Astrocyte (in vitro differentiated cells and primary cell): ENCODE measurements around the gene SLC25A30. TPM values are rescaled to one million over a fixed set of nuclear protein-coding genes. Genes with fewer than 3 reads are reported as not detected.
"Not testable (repeated sequence)": the region's sequence is repeated elsewhere in the genome, so short reads cannot be mapped to it uniquely, and the experiment has no call there.

Source experiments
- DNase-seq: peaks from one replicate; pipeline ENCODE4 v3.0.0-alpha.2; 2010; ENCODE audit warnings: low read depth
- FAIRE-seq: peaks from 2 replicates; lab custom pipeline; 2011; peaks lifted over from hg19 to GRCh38; lab: Jason Lieb, UNC
- H2AFZ ChIP-seq: 2 replicates; pipeline ENCODE4 v1.6.0; 2012; ENCODE audit warnings: low read depth, low read length, inconsistent platforms
- H3K27ac ChIP-seq: 2 replicates; pipeline ENCODE4 v1.5.1; 2011; ENCODE audit warnings: low read depth, low read length, inconsistent platforms
- H3K27me3 ChIP-seq: 2 replicates; pipeline ENCODE4 v1.6.0; 2011; ENCODE audit warnings: low read length, inconsistent platforms; ENCODE audit not compliant: insufficient read depth
- H3K36me3 ChIP-seq: 2 replicates; pipeline ENCODE4 v1.5.1; 2011; ENCODE audit warnings: low read length, inconsistent platforms; ENCODE audit not compliant: insufficient read depth
- H3K4me1 ChIP-seq: 2 replicates; pipeline ENCODE4 v1.5.1; 2011; ENCODE audit warnings: low read length, inconsistent platforms; ENCODE audit not compliant: insufficient read depth
- H3K4me2 ChIP-seq: 2 replicates; pipeline ENCODE4 v1.6.0; 2012; ENCODE audit warnings: low read length, inconsistent platforms
- H3K4me3 ChIP-seq: 2 replicates; pipeline ENCODE4 v1.5.1; 2011; ENCODE audit warnings: low read depth, mild to moderate bottlenecking, low read length, inconsistent platforms; ENCODE audit not compliant: insufficient read depth
- H3K79me2 ChIP-seq: 2 replicates; pipeline ENCODE4 v1.6.0; 2012; ENCODE audit warnings: mild to moderate bottlenecking, low read length, inconsistent platforms; ENCODE audit not compliant: insufficient read depth
- H3K9ac ChIP-seq: 2 replicates; pipeline ENCODE4 v1.6.0; 2012; ENCODE audit warnings: mild to moderate bottlenecking, low read length, inconsistent platforms
- H3K9me3 ChIP-seq: 2 replicates; pipeline ENCODE4 v1.5.1; 2012; ENCODE audit warnings: low read depth, mild to moderate bottlenecking, low read length, inconsistent platforms; ENCODE audit not compliant: insufficient read depth
- H4K20me1 ChIP-seq: 2 replicates; pipeline ENCODE4 v1.6.0; 2012; ENCODE audit warnings: low read length, inconsistent platforms; ENCODE audit not compliant: insufficient read depth
- H3K27ac Mint-ChIP-seq: one replicate; pipeline ENCODE4 v1.8.0; 2021; ENCODE audit warnings: mild to moderate bottlenecking, mixed read lengths; ENCODE audit not compliant: unreplicated experiment
- H3K27me3 Mint-ChIP-seq: one replicate; pipeline ENCODE4 v1.8.0; 2021; ENCODE audit warnings: low read depth, mixed read lengths; ENCODE audit not compliant: unreplicated experiment
- H3K36me3 Mint-ChIP-seq: one replicate; pipeline ENCODE4 v1.8.0; 2021; ENCODE audit warnings: low read depth, mixed read lengths; ENCODE audit not compliant: unreplicated experiment
- H3K4me1 Mint-ChIP-seq: one replicate; pipeline ENCODE4 v1.8.0; 2021; ENCODE audit warnings: low read depth, mixed read lengths; ENCODE audit not compliant: unreplicated experiment
- H3K4me3 Mint-ChIP-seq: one replicate; pipeline ENCODE4 v1.8.0; 2021; ENCODE audit warnings: mild to moderate bottlenecking, moderate library complexity, mixed read lengths; ENCODE audit not compliant: unreplicated experiment
- H3K9me3 Mint-ChIP-seq: one replicate; pipeline ENCODE4 v1.8.0; 2021; ENCODE audit warnings: mild to moderate bottlenecking, mixed read lengths; ENCODE audit not compliant: unreplicated experiment
- EZH2 ChIP-seq: IDR thresholded peaks from 2 replicates; pipeline ENCODE4 v1.6.1; 2012; ENCODE audit warnings: mild to moderate bottlenecking, low read length, inconsistent platforms; ENCODE audit not compliant: insufficient read depth
- total RNA-seq: library from RNA; stranded (reverse); gene quantifications from 2 replicates; pipeline ENCODE4 v1.2.1, GENCODE V29; 2021
- TF ChIP-seq, protein P1 (sequence below): IDR thresholded peaks from 2 replicates; pipeline ENCODE4 v1.5.1; 2011; ENCODE audit warnings: low read depth, mild to moderate bottlenecking, inconsistent platforms, low read length, moderate library complexity; ENCODE audit not compliant: insufficient read depth

The SLC25A30 gene
- total RNA-seq, 1 donor from 2014 or later = 14.3 TPM

DNA sequence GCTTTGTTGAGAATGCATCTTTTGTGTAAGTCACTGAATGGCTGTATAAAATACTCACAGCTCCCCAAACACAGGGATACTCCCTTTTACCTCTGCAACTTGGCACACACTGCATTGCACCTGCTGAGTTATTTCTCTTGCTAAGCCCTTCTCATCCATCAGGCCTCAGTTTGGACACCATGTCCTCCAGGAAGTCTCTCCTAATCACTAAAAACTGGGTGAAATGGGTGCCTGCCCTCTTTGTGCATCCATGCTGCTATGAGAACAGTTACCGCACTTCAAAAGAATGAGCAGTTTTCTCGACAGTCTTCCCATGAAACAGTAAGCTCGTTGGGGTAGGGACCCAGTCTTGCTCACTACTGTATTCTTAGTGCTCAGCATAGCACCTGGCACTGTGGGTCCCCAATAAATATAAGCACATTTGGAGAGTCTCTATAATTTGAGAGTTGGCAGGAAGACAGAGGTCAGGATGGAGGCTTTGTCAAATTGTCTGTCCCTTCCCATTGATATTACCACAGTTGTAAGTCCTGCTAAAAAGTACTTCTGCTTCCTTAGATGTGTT lies 4.6 kb upstream of the SLC25A30 start:
- Histone ChIP-seq H3K36me3 (no peaks in the 10 kb centered on the region), H2AFZ (no peak overlapping the region), H3K9ac (no peak overlapping the region), H4K20me1 (no peaks in the 10 kb centered on the region), H3K4me2 (no peak overlapping the region), H3K4me1 (no peaks in the 10 kb centered on the region), H3K27me3 (no peaks in the 10 kb centered on the region), H3K79me2 (no peaks in the 10 kb centered on the region), H3K9me3 (no peaks in the 10 kb centered on the region), H3K27ac (no peak overlapping the region), H3K4me3 (no peak overlapping the region)
- H3K9me3 Mint-ChIP-seq = no peaks in the 10 kb centered on the region
- no peaks in the 10 kb centered on the region for H3K4me1 Mint-ChIP-seq
- no peak for DNase-seq
- no peak overlapping the region for H3K4me3 Mint-ChIP-seq
- H3K27me3 Mint-ChIP-seq = peaks cover 4% of the 10 kb centered on the region
- H3K27ac Mint-ChIP-seq = no peak overlapping the region
- FAIRE-seq = no peak
- no peaks in the 10 kb centered on the region for H3K36me3 Mint-ChIP-seq
- TF ChIP-seq EZH2 = no peak
- TF ChIP-seq, protein P1, sequence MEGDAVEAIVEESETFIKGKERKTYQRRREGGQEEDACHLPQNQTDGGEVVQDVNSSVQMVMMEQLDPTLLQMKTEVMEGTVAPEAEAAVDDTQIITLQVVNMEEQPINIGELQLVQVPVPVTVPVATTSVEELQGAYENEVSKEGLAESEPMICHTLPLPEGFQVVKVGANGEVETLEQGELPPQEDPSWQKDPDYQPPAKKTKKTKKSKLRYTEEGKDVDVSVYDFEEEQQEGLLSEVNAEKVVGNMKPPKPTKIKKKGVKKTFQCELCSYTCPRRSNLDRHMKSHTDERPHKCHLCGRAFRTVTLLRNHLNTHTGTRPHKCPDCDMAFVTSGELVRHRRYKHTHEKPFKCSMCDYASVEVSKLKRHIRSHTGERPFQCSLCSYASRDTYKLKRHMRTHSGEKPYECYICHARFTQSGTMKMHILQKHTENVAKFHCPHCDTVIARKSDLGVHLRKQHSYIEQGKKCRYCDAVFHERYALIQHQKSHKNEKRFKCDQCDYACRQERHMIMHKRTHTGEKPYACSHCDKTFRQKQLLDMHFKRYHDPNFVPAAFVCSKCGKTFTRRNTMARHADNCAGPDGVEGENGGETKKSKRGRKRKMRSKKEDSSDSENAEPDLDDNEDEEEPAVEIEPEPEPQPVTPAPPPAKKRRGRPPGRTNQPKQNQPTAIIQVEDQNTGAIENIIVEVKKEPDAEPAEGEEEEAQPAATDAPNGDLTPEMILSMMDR = no peak

DNA sequence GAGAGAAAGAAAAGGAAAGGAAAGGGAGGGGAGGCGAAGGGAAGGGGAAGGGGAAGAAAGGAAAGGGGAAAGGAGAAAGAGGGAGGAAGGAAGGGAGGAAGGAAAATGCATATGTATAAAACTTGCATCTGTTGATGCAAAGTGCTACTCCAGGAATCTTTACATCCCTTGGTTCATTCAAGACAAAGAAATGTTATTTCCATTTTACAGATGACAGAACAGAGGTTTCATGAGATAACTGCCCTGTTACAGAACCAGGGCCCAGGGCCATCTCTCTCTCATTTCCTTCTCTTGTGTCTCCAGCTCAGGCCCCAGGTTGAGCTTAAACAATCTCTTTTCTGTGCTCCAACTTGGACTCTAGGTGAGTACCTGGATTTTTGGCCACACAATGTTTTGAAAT lies 1.8 kb upstream of the SLC25A30 start:
- DNase-seq (no peak), FAIRE-seq (no peak)
- Mint-ChIP-seq H3K4me1 (peaks cover 6% of the 10 kb centered on the region), H3K4me3 (no peak overlapping the region), H3K36me3 (no peaks in the 10 kb centered on the region), H3K27ac (no peak overlapping the region), H3K27me3 (peaks cover 2% of the 10 kb centered on the region), H3K9me3 (no peaks in the 10 kb centered on the region)
- Histone ChIP-seq H3K9ac (no peak overlapping the region), H2AFZ (no peak overlapping the region), H3K27me3 (no peaks in the 10 kb centered on the region), H3K27ac (no peak overlapping the region), H3K79me2 (peaks cover 4% of the 10 kb centered on the region), H4K20me1 (no peaks in the 10 kb centered on the region), H3K36me3 (no peaks in the 10 kb centered on the region), H3K4me2 (no peak overlapping the region), H3K4me1 (peaks cover 9% of the 10 kb centered on the region), H3K4me3 (no peak overlapping the region), H3K9me3 (no peaks in the 10 kb centered on the region)
- TF ChIP-seq, protein P1 = no peak
- no peak for TF ChIP-seq EZH2

DNA sequence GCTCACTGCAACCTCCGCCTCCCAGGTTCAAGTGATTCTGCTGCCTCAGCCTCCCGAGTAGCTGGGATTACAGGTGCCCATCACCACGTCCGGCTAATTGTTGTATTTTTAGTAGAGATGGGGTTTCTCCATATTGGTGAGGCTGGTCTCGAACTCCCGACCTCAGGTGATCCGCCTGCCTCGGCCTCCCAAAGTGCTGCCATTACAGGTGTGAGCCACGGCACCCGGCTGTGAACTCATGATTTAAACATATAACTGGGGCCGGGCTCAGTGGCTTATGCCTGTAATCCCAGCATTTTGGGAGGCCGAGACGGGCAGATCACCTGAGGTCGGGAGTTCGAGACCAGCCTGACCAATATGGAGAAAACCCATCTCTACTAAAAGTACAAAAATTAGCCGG lies 1.2 kb upstream of the SLC25A30 start:
- not testable (repeated sequence) for H3K27me3 ChIP-seq

More for the DNA sequence above, 1.2 kb upstream of the SLC25A30 start:
- H3K4me1 Mint-ChIP-seq, H3K9me3 ChIP-seq, H3K36me3 Mint-ChIP-seq, H3K36me3 ChIP-seq, DNase-seq, H3K79me2 ChIP-seq, H3K9me3 Mint-ChIP-seq, H3K27ac Mint-ChIP-seq, H3K27ac ChIP-seq, H3K27me3 Mint-ChIP-seq, H4K20me1 ChIP-seq, H2AFZ ChIP-seq, FAIRE-seq, H3K9ac ChIP-seq, H3K4me2 ChIP-seq, H3K4me3 ChIP-seq: not testable (repeated sequence)
- peak overlapping the region; percentile 20 for H3K4me3 Mint-ChIP-seq
- H3K4me1 ChIP-seq = peaks cover 14% of the 10 kb centered on the region
